OCI-M1 (cell line): Measurements from ENCODE around the gene RPH3AL.

ENCODE experiments used
- DNase-seq: peaks from one replicate; lab custom pipeline; 2025; lab: John Stamatoyannopoulos, UW

RPH3AL gene

GRCh38 chr17:336110-337021 lies 16.2 kb downstream of the RPH3AL start:
- DNase-seq: peak; percentile 1

GRCh38 chr17:335691-336090 lies 16.9 kb downstream of the RPH3AL start:
- DNase-seq: no peak

GRCh38 chr17:334974-335481 lies 17.6 kb downstream of the RPH3AL start:
- no peak for DNase-seq

GRCh38 chr17:333626-334396 lies 18.8 kb downstream of the RPH3AL start:
- DNase-seq: no peak

GRCh38 chr17:332558-333322 lies 19.9 kb downstream of the RPH3AL start:
- DNase-seq: no peak

- no peak for DNase-seq
These were observed 20.6 kb downstream of the RPH3AL start for GRCh38 chr17:332023-332422.

- no peak for DNase-seq
These were observed 21.5 kb downstream of the RPH3AL start for GRCh38 chr17:330993-331701.

- peak; percentile 38 for DNase-seq
These were observed 22.7 kb downstream of the RPH3AL start for GRCh38 chr17:329784-330420.

- DNase-seq: no peak
These were observed 24.6 kb downstream of the RPH3AL start for GRCh38 chr17:327971-328370.

- no peak for DNase-seq
These were observed 25.3 kb downstream of the RPH3AL start for GRCh38 chr17:327296-327695.

- no peak for DNase-seq
These were observed 26.5 kb downstream of the RPH3AL start for GRCh38 chr17:326010-326621.

- DNase-seq: no peak
These were observed 27.2 kb downstream of the RPH3AL start for GRCh38 chr17:325270-326009.

- DNase-seq: no peak
These were observed 28.7 kb downstream of the RPH3AL start for GRCh38 chr17:323721-324571.

GRCh38 chr17:323181-323580 lies 29.4 kb downstream of the RPH3AL start:
- DNase-seq: no peak

- no peak for DNase-seq
These were observed 30.4 kb downstream of the RPH3AL start for GRCh38 chr17:322006-322780.

- no peak for DNase-seq
These were observed 31.1 kb downstream of the RPH3AL start for GRCh38 chr17:321386-321941.

GRCh38 chr17:320809-321385 lies 31.7 kb downstream of the RPH3AL start:
- no peak for DNase-seq
